GM12874 (cell line): ENCODE measurements around the gene BBLN.

Experiments used
- TF ChIP-seq, protein P1 (sequence below): IDR thresholded peaks from 2 replicates; pipeline ENCODE4 v1.5.1; 2011; ENCODE audit warnings: low read depth, mild to moderate bottlenecking, control low read depth, low read length, moderate library complexity; ENCODE audit not compliant: insufficient read depth

BBLN gene

DNA sequence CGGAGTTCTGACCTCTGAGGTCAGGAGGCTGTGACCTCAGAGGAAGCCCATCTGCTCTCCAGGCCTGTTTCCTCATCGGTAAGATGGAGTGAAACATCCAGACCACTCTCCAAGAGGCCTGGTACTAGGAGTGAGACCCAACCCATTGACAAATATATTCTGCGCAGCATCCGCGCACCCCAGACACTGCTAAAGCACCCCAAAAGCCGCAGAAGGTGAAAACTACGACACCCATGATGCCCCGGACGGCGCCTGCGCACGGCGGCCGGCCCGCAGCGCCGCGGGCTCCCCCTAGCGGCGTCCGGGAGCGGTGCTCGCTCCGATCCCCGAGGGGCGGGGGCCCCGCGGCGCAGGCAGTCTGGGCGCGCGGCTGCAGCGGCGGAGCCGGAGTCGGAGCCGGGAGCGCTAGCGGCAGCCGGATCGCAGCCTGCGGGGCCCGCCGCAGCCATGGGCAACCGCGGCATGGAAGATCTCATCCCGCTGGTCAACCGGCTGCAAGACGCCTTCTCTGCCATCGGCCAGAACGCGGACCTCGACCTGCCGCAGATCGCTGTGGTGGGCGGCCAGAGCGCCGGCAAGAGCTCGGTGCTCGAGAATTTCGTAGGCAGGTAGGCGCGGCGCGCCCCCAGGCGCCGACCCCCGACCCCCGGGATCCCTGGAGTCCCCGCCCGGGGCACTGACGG is 43.1 kb downstream of the BBLN start, which contains the start of gene DNM1:
DNM1 (plus strand) TSS at position 356 of the 683 bp plus-strand sequence; CDS start at position 448, 92 bp downstream.
- TF ChIP-seq, protein P1, sequence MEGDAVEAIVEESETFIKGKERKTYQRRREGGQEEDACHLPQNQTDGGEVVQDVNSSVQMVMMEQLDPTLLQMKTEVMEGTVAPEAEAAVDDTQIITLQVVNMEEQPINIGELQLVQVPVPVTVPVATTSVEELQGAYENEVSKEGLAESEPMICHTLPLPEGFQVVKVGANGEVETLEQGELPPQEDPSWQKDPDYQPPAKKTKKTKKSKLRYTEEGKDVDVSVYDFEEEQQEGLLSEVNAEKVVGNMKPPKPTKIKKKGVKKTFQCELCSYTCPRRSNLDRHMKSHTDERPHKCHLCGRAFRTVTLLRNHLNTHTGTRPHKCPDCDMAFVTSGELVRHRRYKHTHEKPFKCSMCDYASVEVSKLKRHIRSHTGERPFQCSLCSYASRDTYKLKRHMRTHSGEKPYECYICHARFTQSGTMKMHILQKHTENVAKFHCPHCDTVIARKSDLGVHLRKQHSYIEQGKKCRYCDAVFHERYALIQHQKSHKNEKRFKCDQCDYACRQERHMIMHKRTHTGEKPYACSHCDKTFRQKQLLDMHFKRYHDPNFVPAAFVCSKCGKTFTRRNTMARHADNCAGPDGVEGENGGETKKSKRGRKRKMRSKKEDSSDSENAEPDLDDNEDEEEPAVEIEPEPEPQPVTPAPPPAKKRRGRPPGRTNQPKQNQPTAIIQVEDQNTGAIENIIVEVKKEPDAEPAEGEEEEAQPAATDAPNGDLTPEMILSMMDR, result peak; percentile 96

DNA sequence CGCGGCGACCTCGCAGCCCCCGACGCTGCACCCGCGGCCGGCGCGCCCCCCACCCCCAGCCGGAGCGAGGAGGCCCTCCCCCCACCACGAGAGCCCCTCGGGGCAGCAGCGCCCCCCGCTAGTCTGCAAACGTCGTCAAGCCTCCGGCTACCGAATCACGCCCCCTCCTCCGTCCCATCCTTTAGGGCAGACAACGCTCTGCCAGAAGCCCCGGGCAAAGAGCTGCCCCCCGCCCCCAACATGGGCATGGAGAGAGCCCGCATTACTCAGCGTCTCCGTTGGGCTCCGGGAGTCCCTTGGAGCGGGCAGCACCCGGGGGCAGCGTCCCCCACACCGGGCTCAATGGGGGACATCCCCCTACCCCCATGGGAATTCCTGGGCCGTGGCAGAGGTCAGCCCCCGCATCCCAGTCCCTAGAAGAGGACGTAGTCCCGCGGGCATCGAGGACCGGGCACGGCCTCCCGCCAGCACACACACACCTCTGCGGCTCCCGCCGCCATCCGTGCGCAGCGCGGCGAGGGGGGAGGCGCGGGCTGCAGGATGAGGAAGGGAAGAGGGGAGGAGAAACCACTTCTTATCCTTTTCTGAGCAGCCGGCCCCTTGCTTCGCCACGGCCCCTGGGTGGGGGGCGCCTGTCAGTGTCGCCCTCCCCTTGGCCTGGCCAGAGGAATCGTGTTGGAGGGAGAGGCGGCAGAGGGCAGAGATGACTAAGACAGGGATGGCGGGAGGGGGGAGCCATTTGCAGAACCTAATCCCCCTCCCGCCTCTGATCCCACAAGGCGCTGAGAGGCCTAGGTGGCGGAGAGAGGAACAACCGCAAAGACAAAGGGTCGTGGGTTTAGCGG is 43.9 kb downstream of the BBLN start:
- TF ChIP-seq, protein P1, result no peak

DNA sequence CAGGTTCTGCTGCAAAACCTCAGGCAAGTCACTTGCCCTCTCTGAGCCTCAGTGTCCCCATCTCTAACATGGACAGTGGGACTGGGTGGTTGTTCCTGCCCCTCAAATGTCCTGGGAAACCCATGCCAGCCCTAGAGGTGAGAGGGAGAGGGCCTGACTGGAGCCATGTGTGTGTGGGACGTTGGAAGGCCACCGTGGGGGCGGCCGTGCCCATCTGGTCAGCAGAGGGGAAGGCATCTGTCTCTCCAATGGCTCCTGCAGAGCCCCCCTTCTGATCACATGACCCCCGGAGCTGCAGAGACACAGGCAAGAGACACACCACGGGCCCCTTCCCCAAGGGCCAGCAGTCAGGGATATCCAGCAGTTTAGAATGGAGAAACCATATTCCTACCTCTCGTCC is 44.8 kb downstream of the BBLN start:
- TF ChIP-seq, protein P1, result no peak

DNA sequence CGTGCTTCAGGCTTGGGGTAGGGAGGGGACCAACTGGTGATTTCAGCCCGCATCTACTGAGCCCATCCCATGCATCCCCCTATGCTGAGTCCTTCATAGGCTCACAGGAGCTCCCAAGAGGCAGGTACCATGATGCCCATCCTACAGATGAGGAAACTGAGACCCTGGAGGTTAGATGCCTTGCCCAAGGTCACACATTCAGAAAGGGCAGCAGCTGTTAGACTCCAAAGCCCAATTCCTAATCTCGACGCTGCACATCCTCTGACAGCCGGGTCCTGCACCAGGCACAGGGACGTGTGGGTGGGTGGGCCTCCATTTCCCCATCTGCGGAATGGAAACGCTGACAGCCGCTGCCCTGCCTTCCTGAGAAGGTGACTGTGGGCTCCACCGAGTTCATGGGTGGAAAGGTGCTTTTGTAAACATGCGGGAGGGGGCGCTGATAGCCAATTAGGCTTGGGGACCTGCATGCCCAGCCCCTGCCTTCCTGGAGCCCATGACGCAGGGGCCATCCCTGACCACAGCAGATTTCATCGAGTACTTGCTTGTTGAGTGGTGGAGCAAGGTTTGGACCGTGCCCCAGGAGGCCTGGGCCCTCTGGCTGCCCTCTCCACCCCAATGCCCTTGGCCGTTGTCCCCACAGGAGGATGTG is 45.4 kb downstream of the BBLN start:
- TF ChIP-seq, protein P1, result no peak

DNA sequence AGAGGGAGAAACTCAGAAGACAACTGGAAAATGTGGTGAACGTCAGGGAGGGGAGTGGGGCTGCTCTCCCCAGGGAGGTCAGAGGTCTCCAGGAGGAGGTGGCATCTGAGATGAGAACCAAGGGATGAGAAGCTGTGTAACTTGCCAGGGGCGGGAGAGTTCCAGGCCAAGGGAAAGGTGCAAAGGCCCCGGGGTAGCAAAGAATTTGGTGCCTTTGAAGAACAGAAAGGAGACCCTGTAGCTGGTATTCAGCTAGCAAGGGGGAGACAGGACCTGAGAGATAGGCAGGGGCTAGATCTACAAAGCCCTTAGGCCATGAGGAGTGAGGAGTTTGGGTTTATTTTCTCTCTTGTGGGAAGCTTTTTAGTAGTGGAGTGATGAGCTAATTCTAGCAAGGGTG is 46.4 kb downstream of the BBLN start:
- TF ChIP-seq, protein P1, result no peak

DNA sequence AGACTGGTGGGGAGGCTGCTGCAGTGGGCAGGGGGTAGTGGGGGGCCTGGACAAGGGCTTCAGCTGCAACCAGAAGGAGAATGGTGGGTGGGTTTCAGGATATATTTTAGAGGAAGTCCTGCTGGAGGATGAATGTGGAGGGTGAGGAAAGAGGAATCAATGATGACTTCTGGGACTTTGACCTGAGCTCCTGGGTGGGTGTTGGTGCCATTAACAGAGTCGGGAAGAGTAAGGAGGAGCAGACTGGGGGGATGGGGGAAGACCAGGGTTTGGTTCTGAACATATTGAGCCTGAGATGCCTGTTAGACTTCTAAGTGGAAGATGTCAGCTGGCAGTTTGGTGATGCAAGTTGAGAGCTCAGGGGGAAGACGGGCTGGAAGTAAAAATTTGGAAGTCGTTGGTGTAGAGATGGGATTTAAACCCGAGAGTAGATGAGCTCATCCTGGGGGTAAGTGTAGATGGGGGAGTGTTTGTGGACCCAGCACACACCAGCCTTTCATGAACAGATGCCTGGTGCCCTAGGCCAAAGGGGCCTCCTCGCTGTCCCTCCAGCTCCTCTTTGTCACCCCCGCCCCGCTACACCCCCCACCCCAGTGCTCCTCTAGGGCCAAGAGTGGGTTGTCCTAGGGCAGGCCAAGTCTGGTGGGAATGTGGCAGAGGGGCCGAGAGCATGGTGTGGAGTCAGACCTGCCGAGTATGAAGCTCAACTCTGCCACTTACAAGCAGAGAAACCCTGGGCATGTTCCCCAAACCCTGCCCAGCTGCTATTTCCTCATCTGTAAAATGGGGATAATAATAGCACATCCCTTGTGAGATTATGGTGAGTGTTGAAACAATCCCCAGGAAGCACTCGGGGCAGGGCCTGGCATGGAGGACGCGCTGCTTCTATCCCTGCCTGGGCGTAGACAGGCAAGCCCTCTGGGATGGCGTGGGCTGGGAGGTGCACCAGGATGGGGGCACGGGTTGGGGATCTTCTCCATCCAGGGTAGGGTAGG is 47.1 kb downstream of the BBLN start:
- TF ChIP-seq, protein P1, result no peak

DNA sequence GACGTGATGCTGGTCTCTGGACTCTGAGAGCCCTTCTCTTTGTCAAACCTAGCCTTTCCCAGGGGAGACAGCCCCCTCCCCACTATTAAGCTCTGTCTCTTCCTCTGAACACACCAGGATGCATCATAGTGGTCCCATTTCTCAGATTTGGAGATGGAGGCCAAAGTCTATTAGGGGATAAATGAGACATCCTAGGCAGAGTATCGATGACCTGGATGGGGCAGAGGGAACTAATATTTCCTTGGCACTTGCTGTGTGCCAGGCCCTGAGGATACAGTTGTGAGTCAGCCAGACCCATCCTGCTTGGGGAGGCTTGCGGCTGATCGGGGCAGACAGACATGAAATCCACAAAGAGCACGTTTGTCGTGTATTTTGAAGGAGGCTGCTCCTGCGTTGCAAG is 48.3 kb downstream of the BBLN start:
- TF ChIP-seq, protein P1, result no peak
